Measurements from ENCODE around the gene SLC2A9. TPM values are rescaled to one million over a fixed set of nuclear protein-coding genes. Genes with fewer than 3 reads are reported as not detected.

SLC2A9 gene
- total and polyA plus RNA-seq, 2 of the 13 experiments (the other 11 are each of a cell fraction or from before 2014, with no cell fraction given): 36.2 to 42.3 TPM

DNA sequence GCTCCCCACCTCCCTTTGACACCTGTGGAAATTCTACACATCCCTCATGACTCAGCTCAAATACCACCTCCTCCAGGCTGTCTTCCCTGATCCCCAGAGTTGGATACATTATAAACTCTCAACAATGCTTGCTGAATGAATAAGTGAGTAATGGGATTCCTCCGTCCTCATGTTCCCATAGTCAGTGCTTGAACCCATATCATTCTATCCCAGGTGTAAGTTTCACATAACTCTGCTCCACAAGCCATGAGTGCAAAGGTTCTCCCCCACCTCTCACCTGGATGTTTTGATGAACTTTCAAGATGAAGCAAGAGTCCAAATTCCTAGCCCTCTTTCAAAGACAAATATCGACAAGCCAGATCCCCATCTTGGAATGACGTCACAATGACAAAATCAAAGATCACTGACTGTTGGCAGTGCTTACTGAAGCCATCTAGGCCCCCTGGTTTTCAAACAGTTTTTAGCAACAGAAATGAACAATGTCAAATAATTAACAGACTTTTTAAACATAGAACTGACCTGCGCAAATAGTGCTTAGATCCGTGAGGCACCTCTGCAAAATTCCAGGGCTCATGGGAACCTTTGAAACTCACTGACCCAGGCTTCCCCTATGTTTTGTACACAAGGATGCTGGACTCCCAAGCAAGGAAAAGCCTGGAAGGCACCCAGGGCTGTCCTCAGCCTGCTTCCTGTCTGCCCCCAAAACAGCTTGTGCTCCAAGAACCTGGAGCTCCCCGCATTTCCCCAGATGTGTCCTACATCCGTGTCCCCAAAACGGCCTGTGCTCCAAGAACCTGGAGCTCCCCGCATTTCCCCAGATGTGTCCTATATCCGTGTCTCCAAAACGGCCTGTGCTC lies 4.0 kb downstream of the SLC2A9 start (continued):
- peak; percentile 83; the same call in 1 of the 2 replicates for TF ChIP-seq SOX5 (CRISPR knock-in tag; IDR thresholded peaks at IDR 0.05; ENCODE audit: borderline replicate concordance)
- TF ChIP-seq SP2 (CRISPR knock-in tag; IDR thresholded peaks at IDR 0.05): no peak
- TF ChIP-seq ZNF496 (CRISPR knock-in tag; IDR thresholded peaks at IDR 0.05; ENCODE audit: insufficient replicate concordance): no peak
- TF ChIP-seq TCF7 (IDR thresholded peaks at IDR 0.05; ENCODE audit: low read depth): peak; percentile 93
- peak; percentile 50 for TF ChIP-seq ELF3 (CRISPR knock-in tag; IDR thresholded peaks at IDR 0.05)
- TF ChIP-seq ZNF501 (CRISPR knock-in tag; IDR thresholded peaks at IDR 0.05): peak; percentile 84
- TF ChIP-seq ZNF3 (CRISPR knock-in tag; IDR thresholded peaks at IDR 0.05): peak; percentile 90
- no peak; the same call in 1 of the 2 replicates for TF ChIP-seq JDP2 (CRISPR knock-in tag; IDR thresholded peaks at IDR 0.05; ENCODE audit: borderline replicate concordance)
- TF ChIP-seq, protein P1, sequence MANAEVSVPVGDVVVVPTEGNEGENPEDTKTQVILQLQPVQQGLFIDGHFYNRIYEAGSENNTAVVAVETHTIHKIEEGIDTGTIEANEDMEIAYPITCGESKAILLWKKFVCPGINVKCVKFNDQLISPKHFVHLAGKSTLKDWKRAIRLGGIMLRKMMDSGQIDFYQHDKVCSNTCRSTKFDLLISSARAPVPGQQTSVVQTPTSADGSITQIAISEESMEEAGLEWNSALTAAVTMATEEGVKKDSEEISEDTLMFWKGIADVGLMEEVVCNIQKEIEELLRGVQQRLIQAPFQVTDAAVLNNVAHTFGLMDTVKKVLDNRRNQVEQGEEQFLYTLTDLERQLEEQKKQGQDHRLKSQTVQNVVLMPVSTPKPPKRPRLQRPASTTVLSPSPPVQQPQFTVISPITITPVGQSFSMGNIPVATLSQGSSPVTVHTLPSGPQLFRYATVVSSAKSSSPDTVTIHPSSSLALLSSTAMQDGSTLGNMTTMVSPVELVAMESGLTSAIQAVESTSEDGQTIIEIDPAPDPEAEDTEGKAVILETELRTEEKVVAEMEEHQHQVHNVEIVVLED (CRISPR knock-in tag; IDR thresholded peaks at IDR 0.05; ENCODE audit: borderline replicate concordance): peak; percentile 53; the same call in 1 of the 2 replicates
- no peak for TF ChIP-seq PCBP2 (optimal IDR thresholded peaks at IDR 0.05; ENCODE audit: low read depth, low read length, poor library complexity, severe bottlenecking)
- TF ChIP-seq TBX2 (CRISPR knock-in tag; IDR thresholded peaks at IDR 0.05; ENCODE audit: borderline replicate concordance): peak; percentile 91; the same call in 1 of the 2 replicates
- no peak; a peak in 1 of 4 replicates for TF ChIP-seq POLR2A (IDR thresholded peaks at IDR 0.05; ENCODE audit: insufficient read depth in 1 of 2, low read depth in 2 of 2, low read length in 2 of 2)
- TF ChIP-seq, protein P2, sequence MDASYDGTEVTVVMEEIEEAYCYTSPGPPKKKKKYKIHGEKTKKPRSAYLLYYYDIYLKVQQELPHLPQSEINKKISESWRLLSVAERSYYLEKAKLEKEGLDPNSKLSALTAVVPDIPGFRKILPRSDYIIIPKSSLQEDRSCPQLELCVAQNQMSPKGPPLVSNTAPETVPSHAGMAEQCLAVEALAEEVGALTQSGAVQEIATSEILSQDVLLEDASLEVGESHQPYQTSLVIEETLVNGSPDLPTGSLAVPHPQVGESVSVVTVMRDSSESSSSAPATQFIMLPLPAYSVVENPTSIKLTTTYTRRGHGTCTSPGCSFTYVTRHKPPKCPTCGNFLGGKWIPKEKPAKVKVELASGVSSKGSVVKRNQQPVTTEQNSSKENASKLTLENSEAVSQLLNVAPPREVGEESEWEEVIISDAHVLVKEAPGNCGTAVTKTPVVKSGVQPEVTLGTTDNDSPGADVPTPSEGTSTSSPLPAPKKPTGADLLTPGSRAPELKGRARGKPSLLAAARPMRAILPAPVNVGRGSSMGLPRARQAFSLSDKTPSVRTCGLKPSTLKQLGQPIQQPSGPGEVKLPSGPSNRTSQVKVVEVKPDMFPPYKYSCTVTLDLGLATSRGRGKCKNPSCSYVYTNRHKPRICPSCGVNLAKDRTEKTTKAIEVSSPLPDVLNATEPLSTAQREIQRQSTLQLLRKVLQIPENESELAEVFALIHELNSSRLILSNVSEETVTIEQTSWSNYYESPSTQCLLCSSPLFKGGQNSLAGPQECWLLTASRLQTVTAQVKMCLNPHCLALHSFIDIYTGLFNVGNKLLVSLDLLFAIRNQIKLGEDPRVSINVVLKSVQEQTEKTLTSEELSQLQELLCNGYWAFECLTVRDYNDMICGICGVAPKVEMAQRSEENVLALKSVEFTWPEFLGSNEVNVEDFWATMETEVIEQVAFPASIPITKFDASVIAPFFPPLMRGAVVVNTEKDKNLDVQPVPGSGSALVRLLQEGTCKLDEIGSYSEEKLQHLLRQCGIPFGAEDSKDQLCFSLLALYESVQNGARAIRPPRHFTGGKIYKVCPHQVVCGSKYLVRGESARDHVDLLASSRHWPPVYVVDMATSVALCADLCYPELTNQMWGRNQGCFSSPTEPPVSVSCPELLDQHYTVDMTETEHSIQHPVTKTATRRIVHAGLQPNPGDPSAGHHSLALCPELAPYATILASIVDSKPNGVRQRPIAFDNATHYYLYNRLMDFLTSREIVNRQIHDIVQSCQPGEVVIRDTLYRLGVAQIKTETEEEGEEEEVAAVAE (CRISPR knock-in tag; IDR thresholded peaks at IDR 0.05; ENCODE audit: borderline replicate concordance): no peak
- TF ChIP-seq TEAD2 (CRISPR knock-in tag; IDR thresholded peaks at IDR 0.05): no peak
- no peak for TF ChIP-seq KDM2A (CRISPR knock-in tag; IDR thresholded peaks at IDR 0.05; ENCODE audit: borderline replicate concordance, low read depth)
- TF ChIP-seq, protein P3, sequence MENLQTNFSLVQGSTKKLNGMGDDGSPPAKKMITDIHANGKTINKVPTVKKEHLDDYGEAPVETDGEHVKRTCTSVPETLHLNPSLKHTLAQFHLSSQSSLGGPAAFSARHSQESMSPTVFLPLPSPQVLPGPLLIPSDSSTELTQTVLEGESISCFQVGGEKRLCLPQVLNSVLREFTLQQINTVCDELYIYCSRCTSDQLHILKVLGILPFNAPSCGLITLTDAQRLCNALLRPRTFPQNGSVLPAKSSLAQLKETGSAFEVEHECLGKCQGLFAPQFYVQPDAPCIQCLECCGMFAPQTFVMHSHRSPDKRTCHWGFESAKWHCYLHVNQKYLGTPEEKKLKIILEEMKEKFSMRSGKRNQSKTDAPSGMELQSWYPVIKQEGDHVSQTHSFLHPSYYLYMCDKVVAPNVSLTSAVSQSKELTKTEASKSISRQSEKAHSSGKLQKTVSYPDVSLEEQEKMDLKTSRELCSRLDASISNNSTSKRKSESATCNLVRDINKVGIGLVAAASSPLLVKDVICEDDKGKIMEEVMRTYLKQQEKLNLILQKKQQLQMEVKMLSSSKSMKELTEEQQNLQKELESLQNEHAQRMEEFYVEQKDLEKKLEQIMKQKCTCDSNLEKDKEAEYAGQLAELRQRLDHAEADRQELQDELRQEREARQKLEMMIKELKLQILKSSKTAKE (CRISPR knock-in tag; IDR thresholded peaks at IDR 0.05; ENCODE audit: borderline replicate concordance): peak; percentile 22; the same call in 1 of the 2 replicates
- TF ChIP-seq PAX8 (CRISPR knock-in tag; IDR thresholded peaks at IDR 0.05; ENCODE audit: borderline replicate concordance): no peak
- TF ChIP-seq FOSL1 (CRISPR knock-in tag; IDR thresholded peaks at IDR 0.05; ENCODE audit: borderline replicate concordance): no peak
- TF ChIP-seq MATR3 (CRISPR knock-in tag; IDR thresholded peaks at IDR 0.05): no peak
- 0 out of 2 replicates have a peak, but pooled peaks have one; percentile 23 for TF ChIP-seq KDM5B (CRISPR knock-in tag; IDR thresholded peaks at IDR 0.05; ENCODE audit: borderline replicate concordance)
- TF ChIP-seq ZNF124 (CRISPR knock-in tag; IDR thresholded peaks at IDR 0.05): 0 out of 2 replicates have a peak, but pooled peaks have one; percentile 69

All from HepG2 (cell line).